ENCODE data around the gene INO80D. TPM values are rescaled to one million over a fixed set of nuclear protein-coding genes. Genes with fewer than 3 reads are reported as not detected.
A peak's percentile ranks its signal among the peaks of the same experiment; 100 is the strongest.
"Not testable (repeated sequence)": the region's sequence is repeated elsewhere in the genome, so short reads cannot be mapped to it uniquely, and the experiment has no call there.

INO80D gene
- total RNA-seq, 1 donor from 2014 or later = 13.1 TPM

DNA sequence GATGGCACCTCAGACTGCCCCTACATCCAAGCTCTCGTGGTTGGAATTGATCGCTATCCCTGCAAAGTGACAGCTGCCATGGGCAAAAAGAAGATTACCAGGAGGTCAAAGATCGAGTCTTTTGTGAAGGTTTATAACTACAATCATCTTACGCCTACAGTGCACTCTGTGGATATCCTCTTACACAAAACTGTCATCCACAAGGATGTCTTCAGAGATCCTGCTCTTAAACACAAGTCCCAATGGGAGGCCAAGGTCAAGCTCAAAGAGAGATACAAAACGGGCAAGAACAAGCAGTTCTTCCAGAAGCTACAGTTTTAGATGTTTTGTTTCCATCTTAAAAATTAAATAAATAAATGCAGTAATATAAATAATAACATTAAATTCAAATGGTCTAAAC, 45.4 kb downstream of the INO80D start:
- intact Hi-C loops (cut with micrococcal nuclease) = no loop called here

DNA sequence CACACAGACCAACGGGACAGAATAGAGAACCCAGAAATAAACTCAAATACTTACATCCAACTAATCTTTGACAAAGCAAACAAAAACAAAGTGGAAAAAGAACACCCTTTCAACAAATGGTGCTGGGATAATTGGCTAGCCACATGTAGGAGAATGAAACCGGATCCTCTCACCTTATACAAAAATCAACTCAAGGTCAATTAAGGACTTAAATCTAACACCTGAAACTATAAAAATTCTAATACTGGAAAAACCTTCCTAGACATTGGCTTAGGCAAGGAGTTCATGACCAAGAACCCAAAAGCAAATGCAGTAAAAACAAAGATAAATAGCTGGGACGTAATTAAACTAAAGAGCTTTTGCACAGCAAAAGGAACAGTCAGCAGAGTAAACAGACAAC, 50.6 kb downstream of the INO80D start:
- DNase-seq; ATAC-seq; intact Hi-C loops (cut with micrococcal nuclease): not testable (repeated sequence)

More for the DNA sequence above, 45.4 kb downstream of the INO80D start:
- peak; percentile 60 for ATAC-seq
- DNase-seq = no peak

DNA sequence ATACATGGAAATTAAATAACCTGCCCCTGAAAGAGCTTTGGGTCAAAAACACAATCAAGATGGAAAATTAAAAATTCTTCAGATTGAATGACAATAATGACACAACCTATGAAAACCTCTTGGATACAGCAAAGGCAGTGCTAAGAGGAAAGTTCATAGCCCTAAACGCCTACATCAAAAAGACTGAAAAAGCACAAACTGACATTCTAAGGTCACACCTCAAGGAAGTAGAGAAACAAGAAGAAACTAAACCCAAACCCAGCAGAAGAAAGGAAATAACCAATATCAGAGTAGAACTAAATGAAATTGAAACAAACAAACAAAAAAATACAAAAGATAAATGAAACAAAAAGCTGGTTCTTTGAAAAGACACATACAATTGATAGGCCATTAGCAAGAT, 52.5 kb downstream of the INO80D start:
- intact Hi-C loops (cut with micrococcal nuclease); DNase-seq; ATAC-seq: not testable (repeated sequence)

DNA sequence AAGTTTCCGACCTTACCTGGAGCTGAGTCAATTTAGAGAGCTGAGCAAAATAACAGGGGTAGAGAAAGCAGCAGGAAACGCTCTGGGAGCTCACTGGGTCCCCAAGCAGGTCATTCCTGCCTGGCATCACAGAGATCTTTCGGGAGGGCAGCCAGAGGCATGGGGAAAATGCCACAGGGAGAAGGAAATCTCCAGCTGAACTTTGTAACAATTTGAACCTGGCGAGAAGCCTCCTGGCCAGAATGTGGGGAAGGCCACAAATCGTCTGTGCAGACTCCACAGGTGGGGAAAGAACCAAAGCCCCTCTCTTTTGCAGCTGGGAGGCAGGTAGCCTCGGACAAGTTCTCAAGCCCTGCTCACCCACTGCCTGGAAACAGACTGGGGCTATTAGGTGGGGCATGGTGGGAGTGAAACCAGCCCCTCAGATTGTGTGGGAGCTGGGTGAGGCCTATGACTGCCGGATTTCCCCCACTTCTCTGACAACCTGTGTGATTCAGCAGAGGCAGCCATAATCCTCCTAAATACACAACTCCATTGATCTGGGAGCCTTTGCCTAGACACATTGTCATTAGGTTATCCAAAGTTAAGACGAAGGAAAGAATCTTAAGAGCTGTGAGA, 53.9 kb downstream of the INO80D start:
- ATAC-seq = no peak

DNA sequence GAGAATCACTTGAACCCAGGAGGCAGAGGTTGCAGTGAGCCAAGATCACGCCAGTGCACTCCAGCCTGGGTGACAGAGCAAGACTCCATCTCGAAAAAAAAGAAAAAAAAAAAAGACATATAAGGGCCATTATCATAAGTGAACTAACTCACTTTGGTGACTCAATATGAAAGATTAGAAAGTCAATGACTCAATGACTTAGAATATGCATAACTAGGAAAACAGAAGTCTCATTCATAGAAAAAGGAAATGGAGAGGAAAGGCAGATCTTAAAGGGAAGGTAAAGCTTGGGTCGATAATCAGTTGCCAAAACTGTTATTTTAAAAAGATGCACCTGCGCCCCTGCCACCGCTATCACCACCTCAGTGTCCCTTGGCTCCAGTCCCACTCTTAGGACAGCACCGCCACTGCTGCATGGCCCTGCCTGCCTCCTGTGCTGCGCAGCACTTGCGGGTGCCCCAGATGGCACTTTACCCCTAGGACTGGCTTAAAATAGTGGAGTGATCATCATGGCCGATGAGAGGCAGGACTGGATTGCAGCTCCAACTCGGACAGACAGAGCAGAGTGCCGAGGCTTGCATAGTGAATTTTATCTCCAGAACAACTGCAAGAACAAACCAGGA, 54.7 kb downstream of the INO80D start:
- intact Hi-C loops (cut with micrococcal nuclease) = no loop called here
- no peak for DNase-seq
- peak; percentile 33 for ATAC-seq

More for the DNA sequence above, 53.9 kb downstream of the INO80D start:
- DNase-seq = no peak
- intact Hi-C loops (cut with micrococcal nuclease) = no loop called here

DNA sequence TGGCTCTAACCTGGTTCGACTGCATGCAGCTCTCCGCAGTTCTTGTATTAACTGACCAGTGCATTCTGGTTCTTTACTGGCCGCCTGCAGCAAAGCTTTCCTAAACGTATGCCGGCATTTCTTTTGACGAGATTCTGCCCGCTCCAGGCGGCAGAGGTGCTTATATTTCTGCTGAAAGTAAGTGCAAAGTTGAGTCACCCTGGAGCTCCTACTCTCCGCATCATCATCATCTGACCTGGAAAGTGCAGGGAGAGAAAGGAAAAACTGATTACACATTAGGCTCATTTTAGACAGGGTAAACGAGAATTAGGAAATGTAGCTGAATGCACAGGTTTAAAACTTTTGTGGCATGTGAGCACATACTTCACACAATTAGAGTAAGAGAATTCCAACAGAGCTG, 57.9 kb downstream of the INO80D start:
- intact Hi-C loops (cut with micrococcal nuclease) = no loop called here
- ATAC-seq (no peak), DNase-seq (no peak)

DNA sequence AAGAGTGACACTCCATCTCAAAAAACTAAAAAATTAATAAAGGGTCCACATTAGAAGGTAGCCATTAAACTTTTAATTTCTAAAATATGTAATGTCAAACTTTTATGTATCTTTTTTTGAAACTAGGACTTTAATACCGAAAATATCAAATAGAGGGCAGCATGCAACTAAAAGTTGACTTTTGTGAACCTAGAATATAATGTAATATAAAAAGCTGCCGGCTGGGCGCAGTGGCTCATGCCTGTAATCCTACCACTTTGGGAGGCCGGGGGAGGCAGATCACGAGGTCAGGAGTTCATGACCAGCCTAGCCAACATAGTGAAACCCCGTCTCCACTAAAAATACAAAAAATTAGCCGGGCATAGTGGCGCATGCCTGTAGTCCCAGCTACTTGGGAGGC, 62.8 kb downstream of the INO80D start:
- intact Hi-C loops (cut with micrococcal nuclease) = no loop called here
- no peak for DNase-seq
- no peak for ATAC-seq

DNA sequence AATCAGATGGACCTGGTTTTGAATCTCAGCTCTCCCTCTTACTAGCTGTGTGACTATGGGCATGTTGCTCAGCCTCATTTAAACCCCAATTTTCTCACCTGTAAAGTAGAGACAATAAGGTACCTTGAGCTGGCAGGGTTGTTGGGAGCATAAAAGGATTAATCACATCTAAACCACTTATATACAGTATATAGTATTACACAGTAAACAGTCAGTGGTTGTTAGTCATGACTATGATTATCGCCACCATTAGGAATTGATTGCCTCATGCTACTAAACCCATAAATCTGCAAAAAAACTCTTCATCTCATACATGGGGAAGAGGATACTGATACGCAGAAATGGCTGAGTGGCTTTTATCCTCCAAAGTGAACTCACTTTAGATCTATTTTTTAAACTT, 65.8 kb downstream of the INO80D start:
- ATAC-seq (no peak), DNase-seq (no peak)
- intact Hi-C loops (cut with micrococcal nuclease) = no loop called here

DNA sequence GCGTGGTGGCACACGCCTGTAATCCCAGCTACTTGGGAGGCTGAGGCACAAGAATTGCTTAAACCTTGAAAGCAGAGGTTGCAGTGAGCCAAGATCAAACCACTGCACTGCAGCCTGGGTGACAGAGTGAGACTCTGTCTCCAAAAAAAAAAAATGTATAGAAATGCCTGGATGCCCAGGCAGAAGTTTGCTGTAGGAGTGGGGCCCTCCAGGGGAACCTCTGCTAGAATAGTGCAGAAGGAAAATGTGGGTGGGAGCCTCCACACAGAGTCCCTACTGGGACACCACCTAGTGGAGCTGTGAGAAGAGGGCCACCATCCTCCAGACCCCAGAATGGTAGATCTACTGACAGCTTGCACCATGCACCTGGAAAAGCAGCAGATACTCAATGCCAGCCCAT, 70.2 kb downstream of the INO80D start:
- intact Hi-C loops (cut with micrococcal nuclease); DNase-seq; ATAC-seq: not testable (repeated sequence)

DNA sequence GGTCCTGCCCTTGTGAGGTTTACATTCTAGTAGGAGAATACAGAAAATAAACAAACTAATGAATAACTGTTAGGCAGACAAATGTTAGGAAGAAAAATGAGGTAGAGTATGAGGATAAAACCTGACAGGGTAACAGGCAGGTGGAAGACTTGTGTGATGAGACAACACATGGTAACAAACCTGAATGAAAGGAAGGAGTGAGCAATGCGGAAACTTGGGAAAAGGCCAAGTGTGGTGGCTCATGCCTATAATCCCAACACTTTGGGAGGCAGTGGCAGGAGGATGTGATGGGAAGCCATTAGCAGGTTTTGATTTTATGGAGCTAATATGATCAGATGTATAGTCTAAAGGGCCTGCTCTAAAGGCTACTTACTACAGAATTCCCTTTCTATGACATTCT, 74.2 kb downstream of the INO80D start:
- ATAC-seq (no peak), DNase-seq (no peak)
- intact Hi-C loops (cut with micrococcal nuclease) = no loop called here

DNA sequence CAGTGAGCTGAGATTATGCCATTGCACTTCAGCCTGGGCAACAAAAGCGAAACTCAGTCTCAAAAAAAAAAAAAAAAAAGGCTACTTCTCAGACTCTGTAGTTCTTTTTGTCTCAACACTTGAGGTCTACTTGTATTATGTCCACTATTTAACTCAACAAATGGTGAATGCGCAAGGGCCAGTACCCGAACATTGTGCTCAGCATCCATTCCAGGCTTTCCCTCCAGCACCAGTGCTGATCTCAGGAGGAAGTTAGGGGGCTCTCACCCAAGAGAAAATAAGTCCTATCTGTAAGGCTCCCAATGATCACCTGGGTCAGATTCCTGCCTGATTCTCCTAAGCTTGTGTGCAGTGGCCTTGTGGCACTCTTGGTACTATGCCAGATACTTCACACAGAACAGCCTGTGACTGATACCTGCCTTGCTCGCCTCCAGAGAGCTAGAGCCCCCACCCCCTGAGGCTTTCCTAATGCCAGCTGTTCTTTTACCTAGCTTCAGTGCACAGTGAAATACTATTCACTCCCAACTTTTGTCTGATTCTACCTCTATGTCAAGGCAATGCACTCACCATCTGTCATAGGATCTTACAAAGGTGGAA, 74.9 kb downstream of the INO80D start:
- DNase-seq (no peak), ATAC-seq (peak; percentile 60)
- intact Hi-C loops (cut with micrococcal nuclease) = no loop called here

DNA sequence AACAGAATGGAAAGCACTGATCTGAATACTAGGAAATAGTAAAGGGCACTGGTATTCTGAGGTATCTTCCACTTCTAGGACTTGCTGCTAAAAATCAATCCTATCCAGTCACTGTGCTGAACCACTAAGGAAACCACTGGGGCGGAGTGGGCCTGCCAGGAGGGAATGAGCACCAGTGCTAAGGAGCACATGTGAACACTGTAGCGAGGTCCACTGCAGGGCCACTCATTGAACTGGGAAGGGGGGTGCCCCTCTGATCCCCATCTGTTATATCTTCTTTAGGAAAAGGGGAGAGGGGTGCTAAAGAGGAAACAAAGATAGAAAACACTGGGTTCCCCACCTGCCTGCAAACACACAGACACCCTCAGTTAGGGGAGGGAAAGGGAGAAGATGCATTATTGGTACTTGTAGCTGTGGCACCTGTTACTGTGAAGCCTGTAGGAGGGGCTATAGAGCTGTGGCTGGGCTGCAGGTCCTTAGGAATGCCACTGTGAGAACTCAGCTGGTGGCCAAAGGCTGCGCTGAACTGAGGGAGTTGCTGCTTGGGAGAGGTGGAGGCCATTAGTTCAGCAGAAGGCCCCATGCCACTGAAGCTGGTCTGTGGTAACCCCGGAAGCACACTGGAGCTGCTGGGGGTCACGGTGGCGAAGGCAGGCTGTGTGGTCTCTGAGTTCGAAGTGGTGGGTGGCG, 81.8 kb downstream of the INO80D start:
- ATAC-seq = no peak
- no peak for DNase-seq
- intact Hi-C loops (cut with micrococcal nuclease) = no loop called here

DNA sequence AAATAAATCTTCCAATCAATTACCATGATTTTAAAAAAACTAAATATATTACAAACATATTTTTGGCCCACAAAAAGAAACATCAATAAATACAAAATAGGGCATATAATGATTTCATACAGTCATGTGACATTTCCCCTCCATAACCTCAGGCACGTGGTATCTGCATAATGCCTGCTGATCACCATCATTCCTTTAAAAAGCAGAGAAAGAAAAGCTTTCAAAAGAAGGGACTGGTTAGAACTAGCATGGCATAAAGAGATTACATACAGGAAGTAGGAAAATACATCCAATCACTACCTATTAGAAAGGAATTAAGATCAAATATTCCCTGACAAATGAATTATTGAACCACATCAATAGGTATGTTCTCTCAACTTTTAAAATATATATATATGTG, 83.5 kb downstream of the INO80D start:
- intact Hi-C loops (cut with micrococcal nuclease) = no loop called here
- ATAC-seq (no peak), DNase-seq (no peak)

DNA sequence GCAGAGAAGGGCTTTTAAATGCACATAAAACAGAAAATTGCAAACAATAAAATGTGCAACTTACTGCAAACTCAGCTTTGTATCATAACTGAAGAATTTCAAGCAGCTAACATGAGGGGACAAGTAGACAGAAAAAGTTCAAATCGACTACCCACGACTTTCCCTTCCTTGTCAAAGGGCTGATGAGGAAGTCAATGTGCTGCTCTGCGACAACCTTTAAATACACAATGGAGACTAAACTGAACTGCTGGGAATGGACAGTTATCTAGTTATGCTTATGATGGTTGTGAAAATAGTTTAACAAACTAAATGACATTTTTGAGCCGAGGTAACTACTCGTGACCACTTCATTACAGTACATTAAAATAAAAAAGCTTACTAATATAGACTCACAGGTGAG, 84.1 kb downstream of the INO80D start:
- ATAC-seq = no peak
- intact Hi-C loops (cut with micrococcal nuclease) = no loop called here

DNA sequence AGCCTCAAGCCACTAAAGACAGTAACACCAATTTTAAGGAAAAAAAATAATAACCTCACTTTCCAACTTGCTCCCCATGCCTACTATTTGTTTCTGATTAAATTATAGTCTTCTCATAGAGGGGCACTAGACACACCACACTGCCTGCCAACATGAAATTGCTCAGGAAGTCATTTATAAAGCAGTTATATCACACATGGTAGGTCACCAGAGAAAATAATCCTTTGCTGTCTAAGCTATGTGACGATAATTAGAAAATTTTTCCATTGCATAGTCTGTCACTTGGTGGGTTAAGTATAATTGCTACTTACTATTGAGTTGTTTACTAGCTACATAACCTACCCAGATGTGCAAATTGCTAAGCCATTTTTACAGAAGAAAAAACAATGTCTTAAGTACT, 85.2 kb downstream of the INO80D start:
- intact Hi-C loops (cut with micrococcal nuclease) = no loop called here
- no peak for ATAC-seq
- DNase-seq = no peak

More for the DNA sequence above, 84.1 kb downstream of the INO80D start:
- DNase-seq = no peak

DNA sequence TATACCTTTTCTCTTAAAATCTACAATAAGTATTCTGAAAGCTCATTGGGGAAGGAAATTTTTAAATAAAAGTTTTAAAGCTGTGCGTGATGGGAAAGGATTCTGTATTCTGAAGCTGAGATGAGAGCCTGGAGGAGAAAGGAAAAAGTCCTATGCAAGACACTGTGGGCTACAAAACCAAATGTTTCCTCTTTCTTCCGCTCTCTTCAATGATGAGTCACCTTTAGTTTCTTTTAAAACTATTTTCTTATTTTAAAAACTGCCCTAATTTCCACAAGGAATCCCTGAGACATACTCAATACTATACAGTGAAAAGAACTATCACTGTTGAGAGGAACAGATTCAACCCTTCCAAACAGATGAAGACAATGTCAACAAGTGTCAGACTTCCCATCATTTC, 87.4 kb downstream of the INO80D start:
- ATAC-seq (no peak), DNase-seq (no peak)
- intact Hi-C loops (cut with micrococcal nuclease) = no loop called here

DNA sequence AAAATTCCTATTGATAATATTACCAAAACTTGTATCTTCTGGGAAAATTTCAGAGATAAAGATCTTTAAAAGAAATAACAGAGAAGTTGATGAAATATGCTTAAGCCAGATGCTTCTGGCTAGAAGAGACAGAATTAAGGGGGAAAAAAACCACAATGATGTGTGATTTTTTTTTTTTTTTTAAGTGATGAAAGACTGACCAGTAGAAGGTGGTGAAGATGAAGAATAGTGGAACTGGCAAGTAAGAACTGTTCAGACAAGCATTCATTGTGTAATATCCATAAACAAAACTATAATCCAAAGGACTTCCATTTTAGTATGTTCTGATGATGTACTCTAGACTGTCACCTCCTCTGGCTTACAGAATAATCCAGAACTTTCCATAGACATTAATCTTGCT, 89.8 kb downstream of the INO80D start:
- DNase-seq (no peak), ATAC-seq (no peak)
- intact Hi-C loops (cut with micrococcal nuclease) = no loop called here

DNA sequence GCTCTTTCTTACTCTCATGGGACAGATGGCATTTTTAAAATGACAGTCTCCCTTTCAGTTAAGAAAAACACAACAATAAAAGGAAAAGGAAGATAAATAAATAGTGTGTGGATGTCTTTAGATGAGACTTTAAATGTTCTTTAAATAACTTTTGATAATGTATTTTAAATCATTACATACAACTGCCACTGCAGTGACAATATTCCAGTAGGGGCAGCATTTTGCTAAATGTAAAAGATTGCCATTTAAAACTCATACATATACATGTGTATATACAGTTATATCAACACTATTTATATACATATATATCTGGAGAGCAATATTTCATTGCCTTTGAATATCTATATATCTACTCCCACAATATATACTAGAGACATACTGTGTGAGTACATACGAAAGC, 90.7 kb downstream of the INO80D start:
- intact Hi-C loops (cut with micrococcal nuclease) = no loop called here
- ATAC-seq = no peak
- DNase-seq = no peak

DNA sequence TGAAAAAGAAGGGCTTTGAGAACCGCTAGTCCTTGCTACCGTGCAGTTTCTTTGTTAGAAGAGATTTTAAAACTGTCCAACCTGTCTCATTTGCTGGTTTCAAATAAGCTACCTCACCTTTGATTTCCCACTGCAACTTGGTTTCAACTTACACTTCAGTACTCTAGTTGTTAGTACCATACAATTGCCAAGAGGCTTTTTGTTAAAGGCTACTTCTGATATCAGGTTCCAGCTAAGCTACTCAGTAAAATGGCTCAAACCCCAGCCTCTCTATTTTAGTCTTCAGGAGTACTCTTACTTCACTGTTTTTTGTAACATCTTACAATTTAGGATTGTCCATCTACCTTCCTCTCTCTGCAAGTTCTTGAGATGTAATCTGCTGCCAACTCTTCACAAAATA, 91.6 kb downstream of the INO80D start:
- DNase-seq = no peak
- intact Hi-C loops (cut with micrococcal nuclease) = no loop called here
- no peak for ATAC-seq

DNA sequence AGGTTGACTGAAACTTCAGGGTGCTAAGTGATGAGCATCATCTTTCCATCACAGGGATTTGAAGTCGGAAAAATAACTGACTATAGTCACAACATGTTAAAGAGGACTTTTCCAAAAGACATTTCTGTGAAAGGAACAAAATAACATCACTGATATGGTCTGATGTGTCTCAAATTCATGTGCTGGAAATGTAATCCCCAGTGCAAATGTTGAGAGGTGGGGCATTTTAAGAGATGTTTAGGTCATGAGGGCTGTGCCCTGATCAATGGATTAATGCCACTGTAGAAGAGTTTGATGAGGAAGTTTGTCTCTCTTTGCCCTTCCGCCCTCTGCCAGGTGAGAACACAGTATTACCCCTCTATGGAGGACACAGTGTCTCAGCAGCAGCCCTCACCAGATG, 95.9 kb downstream of the INO80D start:
- intact Hi-C loops (cut with micrococcal nuclease) = no loop called here
- ATAC-seq = no peak
- no peak for DNase-seq

All from left ventricle myocardium superior (tissue), 1 donor.